ENCODE measurements around the gene PLEKHG1. TPM values are rescaled to one million over a fixed set of nuclear protein-coding genes. Genes with fewer than 3 reads are reported as not detected.

Gene PLEKHG1
- total RNA-seq, 1 experiment from 2014 or later, result 4.5 TPM

DNA sequence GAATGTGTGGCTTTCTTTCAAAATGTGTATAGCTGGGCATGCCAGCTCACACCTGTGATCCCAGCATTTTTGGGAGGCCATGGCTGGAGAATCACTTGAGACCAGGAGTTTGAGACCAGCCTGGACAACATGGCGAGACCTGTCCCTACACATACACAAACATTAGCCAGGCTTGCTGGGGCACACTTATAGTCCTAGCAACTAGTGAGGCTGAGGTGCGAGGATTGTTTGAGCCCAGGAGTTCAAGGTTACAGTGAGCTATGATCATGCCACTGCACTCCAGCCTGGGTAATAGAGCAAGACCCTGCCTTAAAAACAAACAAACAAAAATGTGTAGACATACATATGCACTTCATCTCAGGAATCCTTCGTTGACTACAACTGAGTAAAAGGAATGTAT is 31.1 kb upstream of the PLEKHG1 start:
- TF ChIP-seq, protein P1, sequence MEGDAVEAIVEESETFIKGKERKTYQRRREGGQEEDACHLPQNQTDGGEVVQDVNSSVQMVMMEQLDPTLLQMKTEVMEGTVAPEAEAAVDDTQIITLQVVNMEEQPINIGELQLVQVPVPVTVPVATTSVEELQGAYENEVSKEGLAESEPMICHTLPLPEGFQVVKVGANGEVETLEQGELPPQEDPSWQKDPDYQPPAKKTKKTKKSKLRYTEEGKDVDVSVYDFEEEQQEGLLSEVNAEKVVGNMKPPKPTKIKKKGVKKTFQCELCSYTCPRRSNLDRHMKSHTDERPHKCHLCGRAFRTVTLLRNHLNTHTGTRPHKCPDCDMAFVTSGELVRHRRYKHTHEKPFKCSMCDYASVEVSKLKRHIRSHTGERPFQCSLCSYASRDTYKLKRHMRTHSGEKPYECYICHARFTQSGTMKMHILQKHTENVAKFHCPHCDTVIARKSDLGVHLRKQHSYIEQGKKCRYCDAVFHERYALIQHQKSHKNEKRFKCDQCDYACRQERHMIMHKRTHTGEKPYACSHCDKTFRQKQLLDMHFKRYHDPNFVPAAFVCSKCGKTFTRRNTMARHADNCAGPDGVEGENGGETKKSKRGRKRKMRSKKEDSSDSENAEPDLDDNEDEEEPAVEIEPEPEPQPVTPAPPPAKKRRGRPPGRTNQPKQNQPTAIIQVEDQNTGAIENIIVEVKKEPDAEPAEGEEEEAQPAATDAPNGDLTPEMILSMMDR (conservative IDR thresholded peaks at IDR 0.05; ENCODE audit: low read depth, low read length), result no peak
- no peak for TF ChIP-seq EZH2 (IDR thresholded peaks at IDR 0.05; ENCODE audit: borderline replicate concordance, low read depth, low read length, poor library complexity, severe bottlenecking)
- H3K27ac ChIP-seq (ENCODE audit: low read depth, low read length, poor library complexity, severe bottlenecking), result peak overlapping the region; percentile 54
- BruUV-seq (replicated peaks), result no TSS peak
- intact Hi-C loops (cut with micrococcal nuclease; ENCODE audit: unreplicated experiment), result no loop called here
- H3K4me1 ChIP-seq (ENCODE audit: insufficient read depth, low read length, poor library complexity, severe bottlenecking), result peaks cover 18% of the 10 kb centered on the region
- ChIA-PET CTCF (no interaction called here), POLR2A (ENCODE audit: low non-redundant PET) (no interaction called here)
- no peaks in the 10 kb centered on the region for H3K9me3 ChIP-seq (ENCODE audit: low read depth, low read length, poor library complexity, severe bottlenecking)
- H3K4me3 ChIP-seq (ENCODE audit: low read depth, low read length, poor library complexity, severe bottlenecking), result no peak overlapping the region
- H3K36me3 ChIP-seq (ENCODE audit: insufficient read depth, low read length, poor library complexity, severe bottlenecking), result no peaks in the 10 kb centered on the region
- H3K27me3 ChIP-seq (replicated peaks; ENCODE audit: insufficient read depth, low read depth, low read length, poor library complexity), result no peaks in the 10 kb centered on the region
- no peak for DNase-seq (ENCODE audit: low spot score)

DNA sequence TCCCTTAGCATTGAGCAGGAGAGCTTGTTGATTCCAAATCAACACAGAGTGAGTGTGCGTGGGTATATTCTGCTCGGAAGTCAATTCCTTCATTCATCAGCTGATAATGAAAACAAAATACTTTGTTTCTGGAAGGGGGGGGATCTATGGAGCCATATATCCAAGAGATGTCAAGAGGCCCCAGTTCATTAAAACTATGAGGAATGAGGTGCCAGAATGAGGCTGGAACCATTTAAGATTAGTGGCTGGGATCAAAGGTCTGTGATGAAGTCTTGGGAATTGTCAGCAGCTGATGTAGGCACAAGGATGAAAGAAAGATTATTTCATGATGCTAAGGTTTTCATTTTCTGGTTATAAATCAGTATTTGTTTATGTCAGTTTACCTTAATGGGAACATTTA is 30.5 kb upstream of the PLEKHG1 start:
- H3K27me3 ChIP-seq (replicated peaks; ENCODE audit: insufficient read depth, low read depth, low read length, poor library complexity), result no peaks in the 10 kb centered on the region
- H3K36me3 ChIP-seq (ENCODE audit: insufficient read depth, low read length, poor library complexity, severe bottlenecking), result no peaks in the 10 kb centered on the region
- H3K9me3 ChIP-seq (ENCODE audit: low read depth, low read length, poor library complexity, severe bottlenecking), result no peaks in the 10 kb centered on the region
- TF ChIP-seq, protein P1 (conservative IDR thresholded peaks at IDR 0.05; ENCODE audit: low read depth, low read length), result no peak
- H3K4me3 ChIP-seq (ENCODE audit: low read depth, low read length, poor library complexity, severe bottlenecking), result no peak overlapping the region
- intact Hi-C loops (cut with micrococcal nuclease; ENCODE audit: unreplicated experiment), result no loop called here
- H3K4me1 ChIP-seq (ENCODE audit: insufficient read depth, low read length, poor library complexity, severe bottlenecking), result peaks cover 18% of the 10 kb centered on the region
- DNase-seq (ENCODE audit: low spot score), result no peak
- CTCF ChIA-PET, result no interaction called here
- H3K27ac ChIP-seq (ENCODE audit: low read depth, low read length, poor library complexity, severe bottlenecking), result no peak overlapping the region
- no TSS peak for BruUV-seq (replicated peaks)
- POLR2A ChIA-PET (ENCODE audit: low non-redundant PET), result no interaction called here

DNA sequence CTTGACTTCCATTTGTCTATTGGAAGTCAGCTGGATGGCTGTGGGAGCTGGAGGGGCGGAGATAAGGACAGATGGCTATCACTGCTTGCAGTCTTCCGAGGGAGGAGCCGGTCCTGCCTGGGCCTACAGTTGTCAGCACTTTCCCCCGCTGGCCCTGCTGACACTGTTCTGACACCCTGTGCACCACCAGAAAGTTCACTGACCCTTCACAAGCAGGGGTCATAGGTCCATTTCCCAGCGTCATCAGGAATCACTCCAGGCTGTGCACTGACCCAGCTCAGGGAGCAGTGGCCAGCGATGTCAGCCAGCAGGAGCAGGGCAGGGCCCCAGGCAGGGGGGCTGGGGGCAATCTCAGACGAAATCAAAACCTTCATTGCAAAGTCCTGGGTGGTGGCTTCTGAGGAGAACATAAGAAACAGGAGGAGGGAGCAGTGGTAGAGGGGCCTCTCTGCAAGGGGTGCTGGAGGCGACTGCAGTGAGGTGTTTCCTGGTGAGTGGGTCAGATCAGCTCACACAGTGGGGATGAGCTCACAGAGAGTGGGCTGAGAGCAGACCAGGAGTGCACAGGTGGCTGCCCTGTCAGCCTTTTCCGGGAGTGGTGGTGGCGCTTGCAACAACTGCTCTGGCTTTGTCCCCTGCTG is 26.5 kb upstream of the PLEKHG1 start:
- no peaks in the 10 kb centered on the region for H3K9me3 ChIP-seq (ENCODE audit: low read depth, low read length, poor library complexity, severe bottlenecking)
- H3K36me3 ChIP-seq (ENCODE audit: insufficient read depth, low read length, poor library complexity, severe bottlenecking), result no peaks in the 10 kb centered on the region
- no TSS peak for BruUV-seq (replicated peaks)
- no peaks in the 10 kb centered on the region for H3K27me3 ChIP-seq (replicated peaks; ENCODE audit: insufficient read depth, low read depth, low read length, poor library complexity)
- H3K27ac ChIP-seq (ENCODE audit: low read depth, low read length, poor library complexity, severe bottlenecking), result no peak overlapping the region
- intact Hi-C loops (cut with micrococcal nuclease; ENCODE audit: unreplicated experiment), result no loop called here
- peaks cover 4% of the 10 kb centered on the region for H3K4me1 ChIP-seq (ENCODE audit: insufficient read depth, low read length, poor library complexity, severe bottlenecking)
- H3K4me3 ChIP-seq (ENCODE audit: low read depth, low read length, poor library complexity, severe bottlenecking), result no peak overlapping the region
- no peak for TF ChIP-seq EZH2 (IDR thresholded peaks at IDR 0.05; ENCODE audit: borderline replicate concordance, low read depth, low read length, poor library complexity, severe bottlenecking)
- TF ChIP-seq, protein P1 (conservative IDR thresholded peaks at IDR 0.05; ENCODE audit: low read depth, low read length), result no peak
- ChIA-PET CTCF (no interaction called here), POLR2A (ENCODE audit: low non-redundant PET) (interaction anchor here (0.7 kb wide), 1 partner anchor 616 kb away, joined by 5 read pairs; no protein-coding TSS in a partner anchor)
- DNase-seq (ENCODE audit: low spot score), result no peak
